Measurements from ENCODE around the gene EXD3.

Gene EXD3

GRCh38 chr9:137320555-137321384 is 102.2 kb downstream of the EXD3 start:
- no peaks in the 10 kb centered on the region for H3K4me1 ChIP-seq (ENCODE audit: control insufficient read depth, low read depth, low read length)

GRCh38 chr9:137319739-137320551 is 103.0 kb downstream of the EXD3 start:
- Histone ChIP-seq H3K27me3 (ENCODE audit: control insufficient read depth, insufficient read depth, low read length) (no peaks in the 10 kb centered on the region), H3K4me3 (ENCODE audit: low read length) (no peak overlapping the region), H3K9me3 (ENCODE audit: control insufficient read depth, low read depth, low read length) (no peaks in the 10 kb centered on the region), H3K36me3 (ENCODE audit: control insufficient read depth, low read depth, low read length) (no peaks in the 10 kb centered on the region), H3K4me1 (ENCODE audit: control insufficient read depth, low read depth, low read length) (peaks cover 2% of the 10 kb centered on the region), H3K9ac (ENCODE audit: low read length) (no peak overlapping the region), H3K27ac (ENCODE audit: low read length) (no peak overlapping the region)

More at GRCh38 chr9:137320555-137321384, 102.2 kb downstream of the EXD3 start:
- Histone ChIP-seq H3K4me3 (ENCODE audit: low read length) (no peak overlapping the region), H3K9ac (ENCODE audit: low read length) (no peak overlapping the region), H3K36me3 (ENCODE audit: control insufficient read depth, low read depth, low read length) (no peaks in the 10 kb centered on the region), H3K27me3 (ENCODE audit: control insufficient read depth, insufficient read depth, low read length) (no peaks in the 10 kb centered on the region), H3K9me3 (ENCODE audit: control insufficient read depth, low read depth, low read length) (no peaks in the 10 kb centered on the region), H3K27ac (ENCODE audit: low read length) (no peak overlapping the region)

- Histone ChIP-seq H3K9ac (ENCODE audit: low read length) (no peak overlapping the region), H3K4me3 (ENCODE audit: low read length) (no peak overlapping the region), H3K27me3 (ENCODE audit: control insufficient read depth, insufficient read depth, low read length) (no peaks in the 10 kb centered on the region), H3K4me1 (ENCODE audit: control insufficient read depth, low read depth, low read length) (peaks cover 2% of the 10 kb centered on the region), H3K27ac (ENCODE audit: low read length) (no peak overlapping the region), H3K36me3 (ENCODE audit: control insufficient read depth, low read depth, low read length) (no peaks in the 10 kb centered on the region), H3K9me3 (ENCODE audit: control insufficient read depth, low read depth, low read length) (no peaks in the 10 kb centered on the region)
Observed at GRCh38 chr9:137319011-137319738, 103.8 kb downstream of the EXD3 start.

GRCh38 chr9:137318602-137319001 is 104.4 kb downstream of the EXD3 start:
- Histone ChIP-seq H3K9ac (ENCODE audit: low read length) (no peak overlapping the region), H3K4me1 (ENCODE audit: control insufficient read depth, low read depth, low read length) (peaks cover 2% of the 10 kb centered on the region), H3K9me3 (ENCODE audit: control insufficient read depth, low read depth, low read length) (no peaks in the 10 kb centered on the region), H3K27ac (ENCODE audit: low read length) (no peak overlapping the region), H3K36me3 (ENCODE audit: control insufficient read depth, low read depth, low read length) (no peaks in the 10 kb centered on the region), H3K27me3 (ENCODE audit: control insufficient read depth, insufficient read depth, low read length) (no peaks in the 10 kb centered on the region), H3K4me3 (ENCODE audit: low read length) (no peak overlapping the region)

GRCh38 chr9:137317718-137318511 is 105.0 kb downstream of the EXD3 start:
- H3K9ac ChIP-seq (ENCODE audit: low read length), result no peak overlapping the region
- H3K4me3 ChIP-seq (ENCODE audit: low read length), result no peak overlapping the region
- no peak overlapping the region for H3K27ac ChIP-seq (ENCODE audit: low read length)
- peaks cover 2% of the 10 kb centered on the region for H3K4me1 ChIP-seq (ENCODE audit: control insufficient read depth, low read depth, low read length)
- no peaks in the 10 kb centered on the region for H3K27me3 ChIP-seq (ENCODE audit: control insufficient read depth, insufficient read depth, low read length)
- H3K36me3 ChIP-seq (ENCODE audit: control insufficient read depth, low read depth, low read length), result no peaks in the 10 kb centered on the region
- no peaks in the 10 kb centered on the region for H3K9me3 ChIP-seq (ENCODE audit: control insufficient read depth, low read depth, low read length)

- H3K9ac ChIP-seq (ENCODE audit: low read length), result peak overlapping the region; percentile 18
- H3K27ac ChIP-seq (ENCODE audit: low read length), result no peak overlapping the region
Observed at GRCh38 chr9:137317021-137317717, 105.8 kb downstream of the EXD3 start.

GRCh38 chr9:137316012-137316981 is 106.7 kb downstream of the EXD3 start:
- peak overlapping the region; percentile 18 for H3K9ac ChIP-seq (ENCODE audit: low read length)
- no peaks in the 10 kb centered on the region for H3K9me3 ChIP-seq (ENCODE audit: control insufficient read depth, low read depth, low read length)
- peaks cover 2% of the 10 kb centered on the region for H3K4me1 ChIP-seq (ENCODE audit: control insufficient read depth, low read depth, low read length)
- H3K27ac ChIP-seq (ENCODE audit: low read length), result no peak overlapping the region
- no peaks in the 10 kb centered on the region for H3K27me3 ChIP-seq (ENCODE audit: control insufficient read depth, insufficient read depth, low read length)
- no peak overlapping the region for H3K4me3 ChIP-seq (ENCODE audit: low read length)
- no peaks in the 10 kb centered on the region for H3K36me3 ChIP-seq (ENCODE audit: control insufficient read depth, low read depth, low read length)

More at GRCh38 chr9:137317021-137317717, 105.8 kb downstream of the EXD3 start:
- Histone ChIP-seq H3K4me1 (ENCODE audit: control insufficient read depth, low read depth, low read length) (peaks cover 2% of the 10 kb centered on the region), H3K36me3 (ENCODE audit: control insufficient read depth, low read depth, low read length) (no peaks in the 10 kb centered on the region), H3K4me3 (ENCODE audit: low read length) (no peak overlapping the region), H3K9me3 (ENCODE audit: control insufficient read depth, low read depth, low read length) (no peaks in the 10 kb centered on the region), H3K27me3 (ENCODE audit: control insufficient read depth, insufficient read depth, low read length) (no peaks in the 10 kb centered on the region)

- Histone ChIP-seq H3K27ac (ENCODE audit: low read length) (no peak overlapping the region), H3K4me1 (ENCODE audit: control insufficient read depth, low read depth, low read length) (peaks cover 2% of the 10 kb centered on the region)
Observed at GRCh38 chr9:137315581-137316011, 107.4 kb downstream of the EXD3 start.

GRCh38 chr9:137314561-137315560 is 108.1 kb downstream of the EXD3 start:
- no peak overlapping the region for H3K9ac ChIP-seq (ENCODE audit: low read length)
- peaks cover 2% of the 10 kb centered on the region for H3K4me1 ChIP-seq (ENCODE audit: control insufficient read depth, low read depth, low read length)
- no peaks in the 10 kb centered on the region for H3K36me3 ChIP-seq (ENCODE audit: control insufficient read depth, low read depth, low read length)
- H3K27me3 ChIP-seq (ENCODE audit: control insufficient read depth, insufficient read depth, low read length), result no peaks in the 10 kb centered on the region
- H3K27ac ChIP-seq (ENCODE audit: low read length), result no peak overlapping the region
- H3K9me3 ChIP-seq (ENCODE audit: control insufficient read depth, low read depth, low read length), result no peaks in the 10 kb centered on the region
- H3K4me3 ChIP-seq (ENCODE audit: low read length), result no peak overlapping the region

More at GRCh38 chr9:137315581-137316011, 107.4 kb downstream of the EXD3 start:
- no peaks in the 10 kb centered on the region for H3K36me3 ChIP-seq (ENCODE audit: control insufficient read depth, low read depth, low read length)
- no peaks in the 10 kb centered on the region for H3K27me3 ChIP-seq (ENCODE audit: control insufficient read depth, insufficient read depth, low read length)
- H3K9ac ChIP-seq (ENCODE audit: low read length), result no peak overlapping the region
- H3K9me3 ChIP-seq (ENCODE audit: control insufficient read depth, low read depth, low read length), result no peaks in the 10 kb centered on the region
- peak overlapping the region; percentile 21 for H3K4me3 ChIP-seq (ENCODE audit: low read length)
